Right cardiac atrium (tissue), 5 donors: ENCODE measurements around the gene LGALS8. TPM values are rescaled to one million over a fixed set of nuclear protein-coding genes. Genes with fewer than 3 reads are reported as not detected.

Source experiments
- ATAC-seq, 2 donors: fragments of 200-7000 bp; cut with Tn5 transposase; one replicate each; pipeline versions ENCODE4 v1.8.0 to v1.9.1; 2020; ENCODE audit warnings: moderate library complexity in 2 of 2, mild to moderate bottlenecking in 1 of 2
- DNase-seq, 3 donors: peaks; one replicate each; pipeline ENCODE4 v3.0.0-alpha.2; 2020
- H3K27ac ChIP-seq: one replicate; pipeline ENCODE4 v1.5.1; 2013; ENCODE audit warnings: mild to moderate bottlenecking, low read length, control low read depth, moderate library complexity
- H3K27me3 ChIP-seq: one replicate; pipeline ENCODE4 v1.6.1; 2013; ENCODE audit not compliant: control insufficient read depth, insufficient read depth
- H3K4me1 ChIP-seq: one replicate; pipeline ENCODE4 v1.6.1; 2013; ENCODE audit warnings: low read length; ENCODE audit not compliant: control insufficient read depth, insufficient read depth
- H3K4me3 ChIP-seq: one replicate; pipeline ENCODE4 v1.5.1; 2013; ENCODE audit warnings: low read length, control low read depth
- H3K9me3 ChIP-seq: one replicate; pipeline ENCODE4 v1.6.1; 2013; ENCODE audit warnings: low read length; ENCODE audit not compliant: control insufficient read depth
- WGBS: extraction: QIAGEN DNeasy Blood & Tissue Kit; methylation state at CpG from one replicate; pipeline ENCODE4 v1.1.7; 2013; 5-methylcytosine and 5-hydroxymethylcytosine counted together
- intact Hi-C, 4 donors: fragments of 100-400 bp; cut with DNase I; formaldehyde crosslinking; loops; one replicate each; pipeline versions ENCODE4 v1.11.0 to v1.14.0; 2022 to 2023
- polyA plus RNA-seq: library from polyadenylated mRNA; stranded (reverse); fragments of 200-250 nt; gene quantifications from one replicate; pipeline ENCODE4 v1.2.3, GENCODE V29; 2013
- total RNA-seq, 4 donors: library from RNA; stranded (reverse); fragmentation: NEBNext Ultra II Directional; extraction: Animal tissue kit (Norgen Biotek cat#: 25700); gene quantifications; one replicate each; pipeline ENCODE4 v1.2.1, GENCODE V29; 2021
- donor health status: healthy with polysubstance abuse.
- donor health status: DM: no; HTN: yes; CAD: no.
- donor health status: DM: no; HTN: no; CAD: no.
- donor health status: DM: no; HTN: yes; CAD: no; lungs with severe emphysema.
- donor health status: DM: yes; HTN: yes; CAD: no.

Gene LGALS8
- total and polyA plus RNA-seq, 5 donors, result 40.1 to 67.5 (median 62.3) TPM

GRCh38 chr1:236509203-236509602, 14.6 kb upstream of the LGALS8 start:
- no peak for DNase-seq

GRCh38 chr1:236509647-236510401, 14.0 kb upstream of the LGALS8 start:
- no peak overlapping the region for H3K4me3 ChIP-seq
- DNase-seq (no peak), ATAC-seq (no peak)
- H3K4me1 ChIP-seq, result no peaks in the 10 kb centered on the region
- H3K9me3 ChIP-seq, result no peaks in the 10 kb centered on the region
- intact Hi-C loops, result no loop called here
- no peak overlapping the region for H3K27ac ChIP-seq
- 87% methylated on average over 8 of the region's 8 CpGs for WGBS
- H3K27me3 ChIP-seq, result no peaks in the 10 kb centered on the region

More at GRCh38 chr1:236509203-236509602, 14.6 kb upstream of the LGALS8 start:
- Histone ChIP-seq H3K27me3 (no peaks in the 10 kb centered on the region), H3K4me3 (no peak overlapping the region), H3K9me3 (no peaks in the 10 kb centered on the region), H3K4me1 (no peaks in the 10 kb centered on the region), H3K27ac (no peak overlapping the region)
- no peak for ATAC-seq
- intact Hi-C loops, result no loop called here
- 86% methylated on average over 1 of the region's 1 CpG for WGBS

- no peaks in the 10 kb centered on the region for H3K9me3 ChIP-seq
- no peaks in the 10 kb centered on the region for H3K27me3 ChIP-seq
- 61% methylated on average over 11 of the region's 11 CpGs for WGBS
- intact Hi-C loops, result no loop called here
- H3K27ac ChIP-seq, result no peak overlapping the region
- ATAC-seq (no peak), DNase-seq (no peak)
- H3K4me3 ChIP-seq, result no peak overlapping the region
- H3K4me1 ChIP-seq, result no peaks in the 10 kb centered on the region
These were observed 11.9 kb upstream of the LGALS8 start for GRCh38 chr1:236511735-236512418.

- intact Hi-C loops, result no loop called here
- no peaks in the 10 kb centered on the region for H3K27me3 ChIP-seq
- WGBS, result 76% methylated on average over 4 of the region's 4 CpGs
- H3K9me3 ChIP-seq, result no peaks in the 10 kb centered on the region
- H3K4me1 ChIP-seq, result no peaks in the 10 kb centered on the region
- H3K4me3 ChIP-seq, result no peak overlapping the region
- no peak overlapping the region for H3K27ac ChIP-seq
- ATAC-seq (no peak), DNase-seq (no peak)
These were observed 8.9 kb upstream of the LGALS8 start for GRCh38 chr1:236514703-236515442.

- Histone ChIP-seq H3K27ac (no peak overlapping the region), H3K27me3 (no peaks in the 10 kb centered on the region), H3K9me3 (no peaks in the 10 kb centered on the region), H3K4me3 (no peak overlapping the region), H3K4me1 (no peaks in the 10 kb centered on the region)
- ATAC-seq (peak; percentile 29 to 34), DNase-seq (no peak)
- intact Hi-C loops, result no loop called here
- WGBS, result 47% methylated on average over 4 of the region's 4 CpGs
These were observed 8.3 kb upstream of the LGALS8 start for GRCh38 chr1:236515443-236515958.

- Histone ChIP-seq H3K4me3 (no peak overlapping the region), H3K4me1 (no peaks in the 10 kb centered on the region), H3K9me3 (no peaks in the 10 kb centered on the region), H3K27me3 (no peaks in the 10 kb centered on the region), H3K27ac (no peak overlapping the region)
- no peak for ATAC-seq
- WGBS, result 55% methylated on average over 8 of the region's 8 CpGs
- intact Hi-C loops, result no loop called here
- no peak for DNase-seq
These were observed 6.7 kb upstream of the LGALS8 start for GRCh38 chr1:236516929-236517704.

GRCh38 chr1:236518322-236518721, 5.5 kb upstream of the LGALS8 start:
- Histone ChIP-seq H3K4me3 (no peak overlapping the region), H3K4me1 (no peaks in the 10 kb centered on the region), H3K9me3 (no peaks in the 10 kb centered on the region), H3K27me3 (no peaks in the 10 kb centered on the region), H3K27ac (no peak overlapping the region)
- no peak for ATAC-seq
- 76% methylated on average over 5 of the region's 5 CpGs for WGBS
- no peak for DNase-seq
- intact Hi-C loops, result no loop called here

GRCh38 chr1:236520445-236521005, 3.3 kb upstream of the LGALS8 start:
- Histone ChIP-seq H3K27ac (no peak overlapping the region), H3K4me3 (no peak overlapping the region), H3K9me3 (no peaks in the 10 kb centered on the region), H3K4me1 (no peaks in the 10 kb centered on the region), H3K27me3 (no peaks in the 10 kb centered on the region)
- ATAC-seq (no peak), DNase-seq (no peak)
- intact Hi-C loops, result no loop called here
- WGBS, result 37% methylated on average over 4 of the region's 4 CpGs

GRCh38 chr1:236522937-236523703, 662 bp upstream of the LGALS8 start:
- H3K4me3 ChIP-seq, result peak overlapping the region; percentile 71
- WGBS, result 10% methylated on average over 26 of the region's 26 CpGs
- H3K27me3 ChIP-seq, result no peaks in the 10 kb centered on the region
- intact Hi-C loops, result no loop called here
- no peaks in the 10 kb centered on the region for H3K9me3 ChIP-seq
- peak overlapping the region; percentile 68 for H3K27ac ChIP-seq
- DNase-seq, result peak in 2 of 3 donors; percentile 35 to 71
- H3K4me1 ChIP-seq, result no peaks in the 10 kb centered on the region
- ATAC-seq, result peak; percentile 49 to 58
